Measurements from ENCODE around the gene PHF23. TPM values are rescaled to one million over a fixed set of nuclear protein-coding genes. Genes with fewer than 3 reads are reported as not detected.

The PHF23 gene
- total RNA-seq, 1 experiment from 2014 or later = 45.8 TPM

GRCh38 chr17:7236808-7237207 is 2.4 kb downstream of the PHF23 start:
- no peaks in the 10 kb centered on the region for H3K27me3 Mint-ChIP-seq (ENCODE audit: low read depth)
- peaks cover 29% of the 10 kb centered on the region for H3K36me3 Mint-ChIP-seq
- peak overlapping the region; percentile 95 for H3K4me3 Mint-ChIP-seq
- POLR2A ChIA-PET = no interaction called here
- DNase-seq (ENCODE audit: low spot score) (no peak), ATAC-seq (no peak)
- TF ChIP-seq IRF2 (CRISPR knock-in tag; IDR thresholded peaks at IDR 0.05; ENCODE audit: borderline replicate concordance, low read depth) (no peak), NFYB (CRISPR knock-in tag; conservative IDR thresholded peaks at IDR 0.05; ENCODE audit: low read depth) (no peak), FOXJ3 (CRISPR knock-in tag; IDR thresholded peaks at IDR 0.05; ENCODE audit: borderline replicate concordance) (no peak), PREB (CRISPR knock-in tag; IDR thresholded peaks at IDR 0.05; ENCODE audit: borderline replicate concordance) (no peak), TEAD1 (CRISPR knock-in tag; IDR thresholded peaks at IDR 0.05) (no peak), NFE2L1 (CRISPR knock-in tag; IDR thresholded peaks at IDR 0.05) (no peak), USF1 (CRISPR knock-in tag; IDR thresholded peaks at IDR 0.05) (no peak), NR1H2 (CRISPR knock-in tag; IDR thresholded peaks at IDR 0.05) (no peak), ELF4 (CRISPR knock-in tag; IDR thresholded peaks at IDR 0.05; ENCODE audit: low read depth) (no peak), MYBL2 (CRISPR knock-in tag; IDR thresholded peaks at IDR 0.05) (no peak), ETV6 (CRISPR knock-in tag; IDR thresholded peaks at IDR 0.05) (no peak), E2F5 (CRISPR knock-in tag; IDR thresholded peaks at IDR 0.05) (no peak), ZBTB21 (CRISPR knock-in tag; IDR thresholded peaks at IDR 0.05; ENCODE audit: borderline replicate concordance) (no peak), GTF2I (CRISPR knock-in tag; conservative IDR thresholded peaks at IDR 0.05) (no peak), TP53 (CRISPR knock-in tag; IDR thresholded peaks at IDR 0.05) (no peak), KAT7 (CRISPR knock-in tag; IDR thresholded peaks at IDR 0.05; ENCODE audit: borderline replicate concordance) (no peak), ZNF416 (CRISPR knock-in tag; IDR thresholded peaks at IDR 0.05) (no peak)
- CTCF ChIA-PET = interaction anchor here (6.0 kb wide), 1 partner anchor 16 kb away, joined by 36 read pairs; the partner anchor contains the start of genes ACADVL and DLG4
- peak overlapping the region; percentile 15 for H3K27ac Mint-ChIP-seq
- H3K9me3 Mint-ChIP-seq = no peaks in the 10 kb centered on the region
- peaks cover 47% of the 10 kb centered on the region for H3K4me1 Mint-ChIP-seq

- no peak for ATAC-seq
- Mint-ChIP-seq H3K27me3 (ENCODE audit: low read depth) (no peaks in the 10 kb centered on the region), H3K9me3 (no peaks in the 10 kb centered on the region), H3K36me3 (peaks cover 30% of the 10 kb centered on the region), H3K27ac (no peak overlapping the region; the same call in none of the 2 replicates), H3K4me3 (no peak overlapping the region), H3K4me1 (peaks cover 38% of the 10 kb centered on the region)
- CTCF ChIA-PET = interaction anchor here (6.0 kb wide), 1 partner anchor 15 kb away, joined by 36 read pairs; the partner anchor contains the start of genes ACADVL and DLG4
- no peak for DNase-seq (ENCODE audit: low spot score)
- POLR2A ChIA-PET = no interaction called here
- no peak for TF ChIP-seq GABPB1 (CRISPR knock-in tag; IDR thresholded peaks at IDR 0.05)
- no peak for TF ChIP-seq ZNF232 (CRISPR knock-in tag; IDR thresholded peaks at IDR 0.05)
- TF ChIP-seq E2F5 (CRISPR knock-in tag; IDR thresholded peaks at IDR 0.05) = no peak
- TF ChIP-seq, protein P1, sequence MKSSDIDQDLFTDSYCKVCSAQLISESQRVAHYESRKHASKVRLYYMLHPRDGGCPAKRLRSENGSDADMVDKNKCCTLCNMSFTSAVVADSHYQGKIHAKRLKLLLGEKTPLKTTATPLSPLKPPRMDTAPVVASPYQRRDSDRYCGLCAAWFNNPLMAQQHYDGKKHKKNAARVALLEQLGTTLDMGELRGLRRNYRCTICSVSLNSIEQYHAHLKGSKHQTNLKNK (CRISPR knock-in tag; IDR thresholded peaks at IDR 0.05) = no peak
- TF ChIP-seq, protein P2, sequence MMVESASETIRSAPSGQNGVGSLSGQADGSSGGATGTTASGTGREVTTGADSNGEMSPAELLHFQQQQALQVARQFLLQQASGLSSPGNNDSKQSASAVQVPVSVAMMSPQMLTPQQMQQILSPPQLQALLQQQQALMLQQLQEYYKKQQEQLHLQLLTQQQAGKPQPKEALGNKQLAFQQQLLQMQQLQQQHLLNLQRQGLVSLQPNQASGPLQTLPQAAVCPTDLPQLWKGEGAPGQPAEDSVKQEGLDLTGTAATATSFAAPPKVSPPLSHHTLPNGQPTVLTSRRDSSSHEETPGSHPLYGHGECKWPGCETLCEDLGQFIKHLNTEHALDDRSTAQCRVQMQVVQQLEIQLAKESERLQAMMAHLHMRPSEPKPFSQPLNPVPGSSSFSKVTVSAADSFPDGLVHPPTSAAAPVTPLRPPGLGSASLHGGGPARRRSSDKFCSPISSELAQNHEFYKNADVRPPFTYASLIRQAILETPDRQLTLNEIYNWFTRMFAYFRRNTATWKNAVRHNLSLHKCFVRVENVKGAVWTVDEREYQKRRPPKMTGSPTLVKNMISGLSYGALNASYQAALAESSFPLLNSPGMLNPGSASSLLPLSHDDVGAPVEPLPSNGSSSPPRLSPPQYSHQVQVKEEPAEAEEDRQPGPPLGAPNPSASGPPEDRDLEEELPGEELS (CRISPR knock-in tag; IDR thresholded peaks at IDR 0.05) = no peak
- no peak for TF ChIP-seq ZNF423 (CRISPR knock-in tag; IDR thresholded peaks at IDR 0.05)
- TF ChIP-seq CTCF (IDR thresholded peaks at IDR 0.05) = no peak
- TF ChIP-seq E2F4 (CRISPR knock-in tag; IDR thresholded peaks at IDR 0.05; ENCODE audit: borderline replicate concordance, low read depth) = no peak
Observed at GRCh38 chr17:7235693-7236665, 3.3 kb downstream of the PHF23 start.
